A172 (cell line): ENCODE results near the gene AOX1. TPM values are rescaled to one million over a fixed set of nuclear protein-coding genes. Genes with fewer than 3 reads are reported as not detected.
"Not testable (repeated sequence)": the region's sequence is repeated elsewhere in the genome, so short reads cannot be mapped to it uniquely, and the experiment has no call there.

Experiments
- DNase-seq: peaks from one replicate; pipeline ENCODE4 v3.0.0-alpha.2; 2015; ENCODE audit warnings: low spot score
- total RNA-seq: library from RNA; depleted of rRNA; stranded (reverse); fragments of >200 nt; shearing (Covaris generic); gene quantifications from 2 replicates; pipeline ENCODE4 v1.2.3, GENCODE V29; 2014; rRNA removed

AOX1 gene
- total RNA-seq, 1 experiment from 2014 or later, result 13.2 TPM

GRCh38 chr2:200700856-200701255 lies 115.0 kb downstream of the AOX1 start:
- no peak for DNase-seq

- no peak for DNase-seq
Measured at GRCh38 chr2:200702044-200702443, 116.2 kb downstream of the AOX1 start.

GRCh38 chr2:200702646-200703118 lies 116.9 kb downstream of the AOX1 start:
- no peak for DNase-seq

- DNase-seq, result peak; percentile 63
Measured at GRCh38 chr2:200703127-200703925, 117.5 kb downstream of the AOX1 start.

GRCh38 chr2:200703926-200704637 lies 118.3 kb downstream of the AOX1 start:
- DNase-seq, result no peak

- DNase-seq, result no peak
Measured at GRCh38 chr2:200705305-200706041, 119.7 kb downstream of the AOX1 start.

GRCh38 chr2:200708943-200709342 lies 123.1 kb downstream of the AOX1 start:
- DNase-seq, result no peak

GRCh38 chr2:200713003-200713703 lies 127.3 kb downstream of the AOX1 start:
- DNase-seq, result peak; percentile 96

- no peak for DNase-seq
Measured at GRCh38 chr2:200713704-200714064, 127.9 kb downstream of the AOX1 start.

GRCh38 chr2:200715014-200715413 lies 129.2 kb downstream of the AOX1 start:
- DNase-seq, result not testable (repeated sequence)

GRCh38 chr2:200716386-200716785 lies 130.6 kb downstream of the AOX1 start:
- DNase-seq, result no peak

Other genes starting within 250 kb of the AOX1 start
- gene KCTD18, start 75.9 kb upstream of the AOX1 start, total RNA-seq, result 22.1 and 31.5 TPM in 2 replicates
- gene SGO2, start 59.8 kb upstream of the AOX1 start, total RNA-seq, result 24.2 and 33.1 TPM in 2 replicates
- gene BZW1, start 225.9 kb downstream of the AOX1 start, total RNA-seq, result 365 and 408 TPM in 2 replicates